NCI-H1930 (cell line): ENCODE measurements around the gene XPO5.
"Not testable (repeated sequence)": the region's sequence is repeated elsewhere in the genome, so short reads cannot be mapped to it uniquely, and the experiment has no call there.

Experiments
- DNase-seq, 2 experiments: peaks; one replicate each; lab custom pipeline; 2025; lab: John Stamatoyannopoulos, UW

XPO5 gene

DNA sequence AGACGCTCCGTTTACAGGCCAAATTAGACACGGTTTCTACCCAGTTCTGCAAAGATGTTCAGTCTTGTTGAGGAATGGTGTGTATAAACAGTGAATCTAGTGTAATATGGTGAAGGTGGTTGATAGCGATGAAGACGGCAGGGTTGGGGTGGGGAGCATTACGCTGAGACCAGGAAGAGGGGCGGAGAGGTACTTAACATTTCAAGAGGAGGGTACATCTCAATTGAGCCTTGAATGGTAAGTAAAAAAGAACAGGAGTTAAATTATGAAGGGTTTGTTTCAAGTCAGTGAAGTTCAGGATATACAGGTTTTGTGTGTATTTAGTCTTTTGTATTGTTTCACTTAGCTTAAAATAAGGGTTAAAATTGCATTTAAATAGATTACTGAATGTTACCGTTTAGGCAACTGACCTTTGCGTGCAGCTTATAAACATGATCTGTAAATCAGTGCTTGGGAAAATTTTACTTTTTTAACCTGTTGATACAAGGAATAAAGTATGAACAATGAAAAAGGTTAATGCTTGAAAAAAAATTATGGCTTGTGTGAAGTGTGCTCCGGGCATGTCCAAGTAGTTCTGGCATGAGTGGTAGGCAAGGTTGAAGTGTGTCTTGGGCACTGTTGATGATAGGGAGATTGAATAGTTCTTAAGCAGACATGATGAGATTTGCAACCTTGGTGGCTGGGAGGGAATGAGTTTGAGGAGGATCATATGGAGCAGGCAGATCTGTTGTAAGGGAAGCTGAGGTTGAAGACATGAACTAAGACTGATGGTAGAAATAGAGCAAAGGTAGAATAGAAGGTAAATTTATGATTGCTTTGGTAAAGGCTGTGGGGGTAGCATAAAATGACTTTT, 58.1 kb downstream of the XPO5 start:
- DNase-seq, result no peak

DNA sequence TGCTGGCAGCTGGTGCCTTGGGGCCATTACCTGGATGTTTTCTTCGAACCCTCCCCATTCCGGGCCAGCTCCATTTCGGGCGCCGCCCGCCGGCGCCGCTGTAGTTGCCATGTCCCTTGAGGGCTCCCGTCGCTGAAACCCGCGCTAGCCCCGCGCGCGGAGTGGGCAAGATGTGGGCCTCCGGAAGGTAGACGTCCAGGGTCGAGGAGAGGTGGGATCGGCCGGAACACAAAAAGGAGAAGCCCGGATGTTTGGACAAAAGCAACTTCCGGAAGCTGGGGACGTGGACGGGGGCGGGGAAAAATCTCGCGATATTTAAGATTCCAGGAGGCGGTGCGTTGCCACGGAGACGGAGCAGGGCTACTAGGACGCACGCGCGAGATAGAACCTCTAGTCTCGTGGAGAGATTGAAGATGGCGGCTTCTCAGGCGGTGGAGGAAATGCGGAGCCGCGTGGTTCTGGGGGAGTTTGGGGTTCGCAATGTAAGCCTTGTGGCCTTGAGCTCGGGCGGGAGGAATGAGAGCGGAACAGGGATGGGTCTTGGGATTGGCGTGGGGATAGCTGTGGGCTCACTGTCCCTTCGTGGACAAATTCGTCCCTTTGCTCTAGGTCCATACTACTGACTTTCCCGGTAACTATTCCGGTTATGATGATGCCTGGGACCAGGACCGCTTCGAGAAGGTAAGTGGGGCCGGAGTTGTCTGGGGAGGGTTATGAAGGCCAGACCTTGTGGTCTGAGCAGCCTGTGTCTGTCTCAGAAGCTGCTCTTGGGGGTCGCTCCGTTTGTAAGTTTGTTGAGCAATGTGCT, 58.9 kb downstream of the XPO5 start, which contains the start of the genes POLR1C and YIPF3:
POLR1C (plus strand) TSS at position 393 of the 808 bp plus-strand sequence; CDS start at position 414, 21 bp downstream.
YIPF3 (minus strand) TSS at position 230 of the 808 bp plus-strand sequence; CDS start at position 111, 119 bp downstream.
- peak; percentile 98 for DNase-seq

DNA sequence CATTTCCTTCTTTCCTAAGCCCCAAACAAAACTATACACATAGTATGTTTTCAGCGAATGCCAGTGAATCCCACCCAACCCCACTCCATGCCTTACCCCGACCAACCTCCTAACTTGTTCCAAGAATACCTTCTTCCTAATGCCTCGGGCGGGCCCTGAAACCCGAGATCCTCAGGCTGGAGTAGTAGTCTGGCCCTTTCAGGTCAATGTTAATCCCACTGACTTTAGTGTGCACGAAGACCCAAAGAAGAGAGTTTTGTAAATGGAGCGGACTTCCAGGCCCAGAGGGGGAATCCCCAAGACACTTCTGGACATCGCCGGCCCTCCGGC, 59.5 kb downstream of the XPO5 start:
- DNase-seq, result no peak

DNA sequence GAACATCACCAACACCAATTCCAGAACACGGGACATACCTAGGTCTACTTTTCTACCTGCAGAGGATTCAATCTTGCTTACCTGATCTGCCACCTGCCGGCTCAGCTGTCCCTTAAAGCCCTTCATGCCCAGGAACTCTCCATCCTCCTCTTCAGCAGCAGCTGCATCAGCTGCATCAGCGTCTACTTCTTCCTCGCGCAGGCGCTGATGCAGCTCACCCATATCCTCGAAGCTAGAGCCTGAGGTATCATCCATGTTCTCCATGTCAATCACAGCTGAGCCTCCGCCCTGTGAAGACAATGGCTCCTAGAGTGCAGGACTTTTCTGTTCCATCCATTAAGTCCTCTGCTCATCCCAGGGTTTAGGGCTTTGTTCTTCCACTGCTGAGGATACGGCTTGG, 60.0 kb downstream of the XPO5 start:
- DNase-seq, result no peak

DNA sequence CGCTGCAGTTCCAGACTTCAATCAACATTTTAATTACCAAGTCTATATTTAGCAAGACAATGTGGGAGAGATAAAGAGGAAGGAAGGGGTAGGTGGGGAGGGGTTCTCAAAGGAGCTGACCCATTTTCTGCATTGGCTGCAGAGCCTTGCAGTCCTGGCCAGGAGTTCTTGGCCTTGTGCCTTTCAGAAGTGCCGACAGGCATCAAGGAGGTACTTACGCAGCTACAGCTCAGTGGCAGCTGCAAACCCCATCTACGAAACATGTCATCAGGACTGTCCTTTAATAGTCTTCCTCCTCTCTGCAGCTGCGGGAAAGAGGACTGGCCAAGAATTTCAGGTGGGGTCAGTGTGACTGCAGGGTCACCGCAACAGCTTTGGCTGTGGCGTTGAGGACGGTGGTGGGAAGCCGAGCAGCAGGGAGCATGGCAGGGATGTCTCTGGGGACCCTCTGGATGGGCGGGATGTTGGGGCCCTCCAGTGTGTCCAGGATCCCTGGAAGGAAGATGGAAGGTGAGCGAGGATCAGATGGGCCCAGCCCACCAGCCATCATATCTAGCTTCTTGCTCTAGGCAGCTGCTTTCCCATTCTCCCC, 63.9 kb downstream of the XPO5 start:
- no peak for DNase-seq

DNA sequence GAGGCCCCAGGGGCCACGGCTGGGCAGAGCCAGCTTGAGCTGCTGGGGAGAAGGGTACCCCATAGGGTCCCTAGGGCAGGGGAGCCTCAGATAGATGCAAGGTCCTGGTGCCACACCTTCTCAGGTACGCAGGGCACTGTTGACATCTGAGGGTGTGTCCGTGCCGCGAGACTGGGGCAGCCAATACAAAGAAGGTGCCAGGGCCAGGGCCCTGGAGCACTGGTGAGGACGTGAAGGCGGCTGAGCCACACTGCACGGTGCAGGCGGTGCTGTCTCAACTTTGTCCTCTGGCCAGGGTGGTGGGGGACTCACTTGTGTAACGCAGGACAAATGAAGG, 65.0 kb downstream of the XPO5 start:
- DNase-seq, result peak; percentile 16 to 21

DNA sequence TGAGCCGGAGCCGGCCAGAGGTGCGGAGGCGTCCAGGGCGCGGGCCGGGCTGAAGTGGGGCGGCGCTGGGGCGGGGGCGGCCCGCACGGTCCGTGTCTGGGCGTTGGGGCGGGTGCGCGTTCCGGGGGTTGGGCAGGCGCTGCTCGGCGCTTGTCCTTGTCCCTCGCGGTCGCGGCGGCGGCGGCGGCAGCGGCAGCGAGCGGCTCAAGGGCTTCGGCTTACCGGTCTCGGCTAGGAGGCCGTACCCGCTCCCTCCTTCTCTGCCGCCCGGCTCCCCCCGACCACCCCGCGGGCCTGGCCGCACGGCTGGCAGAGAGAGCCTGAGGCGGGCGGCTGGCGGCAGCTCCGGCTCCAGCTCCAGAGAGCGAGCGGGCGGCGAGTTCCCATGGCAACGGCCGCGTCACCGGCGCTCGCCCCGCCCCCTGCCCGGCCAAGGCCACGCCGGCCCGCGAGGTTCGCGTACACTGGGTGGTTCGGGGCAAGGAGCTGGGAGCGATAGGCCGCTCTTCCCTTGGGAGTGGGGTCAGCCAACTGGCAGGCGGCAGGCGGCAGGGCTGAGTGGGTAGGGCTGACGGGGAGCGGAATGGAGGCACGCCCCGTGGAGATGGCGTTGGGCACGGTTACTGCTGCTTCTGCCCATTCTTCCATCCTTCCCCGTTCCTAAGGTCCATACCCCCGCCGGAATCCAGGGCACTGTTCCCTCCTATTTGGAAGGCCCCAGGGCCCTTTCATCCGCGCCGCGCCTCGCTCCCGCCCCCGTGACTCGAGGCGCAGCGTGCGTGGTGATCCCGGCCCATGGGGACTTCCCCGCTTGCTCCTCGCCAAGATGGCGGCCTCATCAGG, 65.6 kb downstream of the XPO5 start, which contains the start of gene LRRC73:
LRRC73 (minus strand) TSS at position 363 of the 843 bp plus-strand sequence. CDS start 561 bp downstream, outside the sequence.
- DNase-seq, result peak; percentile 71 to 81

DNA sequence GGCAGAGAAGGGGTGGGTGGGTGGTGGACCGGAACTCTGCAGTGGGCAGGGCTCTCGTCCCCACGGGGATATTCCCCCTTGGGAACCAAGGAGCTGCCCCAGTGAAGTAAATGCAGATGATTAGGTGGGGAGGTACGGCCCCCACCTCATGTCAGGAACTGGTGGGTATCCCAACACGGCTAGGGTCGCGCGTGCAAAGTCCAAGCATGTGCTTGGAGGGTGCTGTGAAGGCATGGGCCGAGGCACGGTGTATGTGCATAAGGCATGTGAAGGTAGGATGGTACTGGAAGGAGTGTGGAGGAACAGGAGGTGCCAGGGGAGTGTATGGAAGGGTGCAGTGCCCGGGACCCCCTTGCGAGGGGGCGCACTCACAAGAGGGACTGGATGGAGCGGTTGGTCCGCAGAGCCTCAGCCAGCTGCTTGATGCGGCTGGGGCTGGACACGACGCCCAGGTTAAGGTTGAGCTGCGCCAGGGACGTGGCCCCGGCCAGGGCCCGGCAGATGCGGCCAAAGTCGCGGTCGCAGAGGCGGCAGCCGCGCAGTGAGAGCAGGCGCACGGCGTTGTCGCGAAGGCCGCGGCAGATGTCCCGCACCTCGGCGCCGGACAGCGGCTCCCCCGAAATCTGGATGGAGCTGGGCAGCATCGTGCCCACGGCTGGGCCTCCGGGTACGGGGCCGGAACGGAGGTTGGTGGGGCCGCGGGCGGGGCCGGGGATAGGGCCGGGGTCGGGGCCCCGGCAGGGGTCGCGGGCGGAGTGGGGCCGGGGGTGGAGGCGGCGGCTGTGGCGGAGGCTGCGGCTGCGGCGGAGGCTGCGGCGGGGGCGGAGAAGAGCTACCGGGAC, 66.5 kb downstream of the XPO5 start:
- no peak for DNase-seq

DNA sequence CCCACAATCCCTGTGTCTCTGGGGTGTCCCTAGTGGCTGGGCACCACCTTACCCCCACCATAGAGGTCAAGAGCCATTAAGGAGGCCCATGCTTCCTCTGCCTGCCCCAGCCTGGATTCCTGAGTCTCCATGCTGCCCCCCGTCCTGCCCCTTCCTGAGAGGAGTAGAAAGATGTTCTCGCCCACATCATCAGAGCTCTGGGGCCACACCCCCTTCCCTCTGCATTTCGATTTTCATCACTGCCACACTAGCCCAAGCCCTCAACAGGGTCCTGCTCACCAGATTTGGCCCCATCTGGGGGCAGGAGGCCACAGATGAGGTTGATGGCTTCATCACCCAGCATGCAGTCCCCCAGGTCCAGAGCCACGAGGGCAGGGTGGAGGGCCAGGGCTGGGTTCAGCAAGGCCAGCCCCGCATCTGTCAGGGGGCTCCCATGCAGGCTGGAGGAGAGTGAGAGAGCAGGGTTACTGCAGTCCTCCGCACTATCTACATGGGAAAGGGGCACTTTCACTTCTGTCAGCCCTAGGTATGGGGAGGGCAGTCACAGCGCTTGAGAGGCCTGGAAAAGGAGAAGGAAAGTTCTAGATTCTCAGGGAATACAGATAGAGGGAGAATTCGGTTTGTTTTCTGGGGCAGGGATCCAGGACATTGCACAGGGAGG, 67.2 kb downstream of the XPO5 start:
- DNase-seq, result no peak

DNA sequence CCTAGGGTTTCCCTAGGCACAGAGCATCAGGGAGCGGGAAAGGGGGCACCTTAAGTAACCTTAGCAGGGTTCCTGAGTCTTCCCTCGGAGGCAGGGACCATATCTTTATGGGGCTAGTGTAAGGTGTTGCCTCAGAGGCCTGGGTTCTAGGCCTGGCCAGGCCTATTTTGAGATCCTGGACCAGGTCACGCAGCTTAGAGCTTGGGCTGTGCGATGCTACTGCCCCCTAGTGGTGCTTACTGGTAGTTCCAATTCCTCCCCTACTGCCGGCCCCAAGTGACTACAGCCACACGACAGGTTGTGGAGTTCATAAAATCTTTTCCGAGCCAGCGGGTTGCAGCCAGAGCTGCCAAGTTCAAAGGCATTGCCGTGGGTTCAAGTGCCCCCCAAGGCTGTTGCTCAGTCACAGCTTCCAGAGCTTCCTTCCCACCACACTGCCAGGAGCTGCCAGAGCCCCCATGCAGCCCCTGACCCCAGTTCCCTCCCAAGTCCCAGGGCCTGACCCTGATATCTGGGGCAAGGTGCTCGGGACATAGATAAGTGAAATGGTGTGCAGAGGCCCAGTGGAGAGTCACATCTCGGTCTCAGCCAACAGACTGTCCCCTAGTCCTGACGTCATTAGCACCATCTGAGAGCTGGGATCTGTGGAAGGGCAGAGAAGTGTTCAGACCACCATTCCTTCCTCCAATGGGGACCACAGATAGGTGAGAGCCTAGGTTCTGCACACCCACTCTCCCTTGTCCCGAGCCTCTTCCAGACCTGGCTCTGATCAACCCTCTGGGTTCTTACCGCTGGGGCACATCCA, 69.0 kb downstream of the XPO5 start:
- DNase-seq, result peak; percentile 43 to 71

DNA sequence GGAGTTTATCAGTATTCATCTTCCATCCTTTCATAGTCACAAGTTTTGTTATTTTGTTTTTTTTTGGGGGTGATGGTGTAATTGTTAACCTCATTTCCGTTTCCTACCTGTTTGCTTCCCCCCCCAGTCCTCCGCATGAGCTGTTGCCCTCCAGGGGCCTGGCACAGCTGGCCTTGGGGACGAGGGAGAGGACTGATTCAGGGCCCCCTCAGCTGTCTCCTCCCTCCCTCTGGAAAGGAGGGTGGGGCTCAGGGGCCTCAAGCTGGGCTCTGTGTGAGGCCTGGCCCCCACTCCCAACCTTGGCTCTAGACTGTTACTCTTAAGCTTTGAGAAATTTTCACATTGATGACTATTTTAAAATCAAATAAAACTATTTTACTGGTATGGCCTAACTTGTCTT, 69.7 kb downstream of the XPO5 start:
- no peak for DNase-seq

DNA sequence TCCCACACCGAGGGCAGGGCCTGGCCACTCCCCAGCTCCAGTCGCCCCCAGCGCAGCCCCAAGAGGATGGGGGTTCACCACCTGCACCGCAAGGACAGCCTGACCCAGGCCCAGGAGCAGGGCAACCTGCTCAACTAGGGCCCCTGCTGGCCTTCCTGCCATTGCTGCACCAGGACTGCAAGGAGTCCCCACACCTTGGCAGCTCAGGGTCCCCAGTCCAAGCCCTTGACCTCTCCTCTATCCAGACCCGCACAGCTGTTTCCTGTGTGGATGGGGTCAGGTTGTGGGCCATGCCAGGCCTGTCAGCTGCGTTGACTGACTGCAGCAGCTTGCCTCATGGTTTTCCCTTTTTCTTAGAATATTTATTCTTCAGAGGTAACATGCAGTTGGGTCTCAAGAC, 70.1 kb downstream of the XPO5 start:
- DNase-seq, result no peak

DNA sequence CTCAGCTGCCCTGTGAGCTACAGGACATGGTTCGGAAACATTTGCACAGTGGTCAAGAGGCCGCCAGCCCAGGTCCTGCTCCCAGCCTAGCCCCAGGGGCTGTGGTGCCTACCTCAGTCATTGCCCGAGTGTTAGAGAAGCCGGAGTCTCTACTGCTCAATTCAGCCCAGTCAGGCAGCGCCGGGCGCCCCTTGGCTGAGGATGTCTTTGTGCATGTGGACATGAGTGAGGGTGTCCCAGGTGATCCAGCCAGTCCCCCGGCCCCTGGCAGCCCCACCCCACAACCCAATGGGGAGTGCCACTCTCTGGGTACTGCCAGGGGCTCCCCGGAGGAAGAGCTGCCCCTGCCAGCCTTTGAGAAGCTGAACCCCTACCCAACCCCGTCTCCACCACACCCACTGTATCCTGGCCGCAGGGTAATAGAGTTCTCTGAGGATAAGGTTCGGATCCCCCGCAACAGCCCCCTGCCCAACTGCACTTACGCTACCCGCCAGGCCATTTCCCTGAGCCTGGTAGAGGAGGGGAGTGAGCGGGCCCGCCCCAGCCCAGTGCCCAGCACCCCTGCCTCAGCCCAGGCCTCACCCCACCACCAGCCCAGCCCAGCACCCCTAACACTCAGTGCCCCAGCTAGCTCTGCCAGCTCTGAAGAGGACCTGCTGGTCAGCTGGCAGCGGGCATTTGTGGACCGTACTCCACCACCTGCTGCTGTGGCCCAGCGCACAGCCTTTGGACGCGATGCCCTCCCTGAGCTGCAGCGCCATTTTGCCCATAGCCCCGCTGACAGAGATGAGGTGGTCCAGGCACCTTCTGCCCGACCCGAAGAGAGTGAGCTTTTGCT, 70.9 kb downstream of the XPO5 start:
- no peak for DNase-seq

DNA sequence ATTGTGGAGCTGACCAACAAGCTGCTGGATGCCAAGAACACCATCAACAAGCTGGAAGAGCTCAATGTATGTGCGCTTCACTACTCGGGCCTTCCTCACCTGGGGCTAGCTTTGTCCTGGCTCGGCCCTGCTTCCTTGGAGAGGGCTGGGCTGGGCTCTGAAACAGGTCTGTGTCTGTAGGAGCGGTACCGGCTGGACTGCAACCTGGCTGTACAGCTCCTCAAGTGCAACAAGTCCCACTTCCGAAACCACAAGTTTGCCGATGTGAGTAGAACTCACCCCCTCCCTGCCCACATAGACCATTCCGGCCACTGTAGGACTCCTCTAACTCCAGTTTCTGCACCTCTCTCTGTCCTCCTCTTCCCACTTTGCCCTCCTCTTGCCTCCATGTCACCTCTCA, 72.4 kb downstream of the XPO5 start:
- no peak for DNase-seq

DNA sequence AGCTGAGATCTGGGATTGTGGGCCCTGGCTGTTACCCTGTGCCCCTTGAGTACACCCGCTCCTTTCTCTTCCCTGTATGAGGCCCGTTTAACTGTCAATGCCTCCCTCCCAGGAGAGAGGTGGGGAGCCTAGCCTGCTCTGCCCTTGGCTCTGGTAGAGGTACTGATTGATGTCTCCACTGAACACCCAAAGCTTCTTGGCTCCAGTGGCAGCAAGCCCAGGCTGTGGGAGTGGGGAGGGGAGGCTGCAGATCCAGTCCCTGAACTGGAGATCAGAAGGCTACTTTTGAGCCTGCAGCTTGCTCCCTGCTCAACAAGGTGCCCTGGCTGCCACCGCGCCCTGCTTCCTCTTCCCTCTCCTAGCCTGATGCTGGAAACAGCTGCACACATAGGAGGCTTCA, 73.2 kb downstream of the XPO5 start:
- no peak for DNase-seq

DNA sequence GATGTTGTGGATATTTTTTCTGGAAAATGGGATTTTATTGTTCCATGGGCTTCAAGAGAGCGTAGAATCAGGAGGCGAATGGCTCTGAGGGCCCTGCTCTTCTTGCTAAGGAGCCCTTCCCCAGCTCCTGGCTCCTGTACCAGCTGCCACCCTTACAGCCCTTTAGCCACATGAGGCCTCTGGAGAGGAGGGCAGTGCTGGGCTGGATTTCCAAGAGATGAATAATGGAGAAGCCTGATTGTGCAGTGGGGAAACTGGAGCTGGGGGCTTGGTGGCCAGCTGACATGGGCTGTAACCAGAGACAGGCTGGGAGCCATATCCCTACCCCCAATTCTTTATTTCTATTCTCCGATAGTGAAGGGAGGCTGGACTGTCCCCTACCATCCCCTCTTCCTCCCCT, 74.9 kb downstream of the XPO5 start:
- no peak for DNase-seq

DNA sequence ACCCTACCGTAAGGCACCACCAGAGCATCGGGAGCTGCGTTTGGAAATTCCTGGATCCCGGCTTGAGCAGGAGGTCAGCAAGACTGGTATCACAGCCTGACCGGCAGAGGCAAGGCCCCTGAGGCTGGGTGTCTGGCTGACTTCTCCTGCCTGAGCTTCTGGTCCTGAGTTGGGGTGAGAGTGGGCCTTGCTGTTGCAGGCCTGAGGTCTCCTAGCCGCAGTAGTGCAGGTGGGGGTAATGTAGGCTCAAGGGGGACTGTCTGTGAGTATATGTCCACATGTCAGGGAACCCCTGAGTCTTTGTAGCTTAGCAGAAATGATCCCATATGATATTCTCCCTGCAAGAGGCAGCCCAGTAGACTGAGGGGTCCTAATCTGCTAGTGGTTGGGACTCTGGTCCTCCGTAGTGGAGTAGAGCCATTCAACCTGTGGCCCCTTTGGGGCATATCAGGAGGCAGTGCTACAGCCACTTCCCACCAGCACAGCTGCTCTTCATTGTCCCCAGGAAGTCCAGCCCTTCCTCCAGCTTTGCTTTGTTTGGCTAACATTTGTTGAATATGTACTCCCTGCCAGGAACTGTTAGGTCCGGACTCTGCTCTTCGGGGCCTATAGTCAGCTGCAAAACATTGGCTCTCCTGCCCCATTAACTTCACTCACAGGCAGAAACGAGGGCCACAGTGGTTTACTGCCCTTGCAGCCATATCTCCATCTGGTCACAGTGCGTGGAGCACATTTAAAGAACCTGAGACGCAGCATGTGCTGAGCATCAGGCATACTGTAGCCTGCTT, 76.6 kb downstream of the XPO5 start:
- DNase-seq, result no peak

DNA sequence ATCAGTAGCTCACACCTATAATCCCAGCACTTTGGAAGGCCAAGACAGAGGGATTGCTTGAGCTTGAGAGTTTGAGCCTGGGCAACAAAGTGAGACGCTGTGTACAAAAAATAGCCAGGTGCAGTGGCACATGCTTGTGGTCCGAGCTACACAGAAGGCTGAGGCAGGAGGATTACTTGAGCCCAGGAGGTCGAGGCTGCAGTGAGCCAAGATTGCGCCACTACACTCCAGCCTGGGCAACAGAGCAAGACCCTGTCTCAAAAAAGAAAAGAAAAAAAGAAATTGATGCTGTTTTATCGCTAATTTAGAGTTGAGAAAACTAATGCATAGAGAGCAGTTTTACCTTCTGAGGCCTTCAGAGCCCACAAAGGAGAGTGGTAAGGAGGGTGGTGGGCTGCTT, 77.5 kb downstream of the XPO5 start:
- DNase-seq, result not testable (repeated sequence)
